Pulmonary artery endothelial cell (primary cell): ENCODE results near the gene CHD8. TPM values are rescaled to one million over a fixed set of nuclear protein-coding genes. Genes with fewer than 3 reads are reported as not detected.
"Not testable (repeated sequence)": the region's sequence is repeated elsewhere in the genome, so short reads cannot be mapped to it uniquely, and the experiment has no call there.

ENCODE experiments used
- DNase-seq: peaks from one replicate; pipeline ENCODE4 v3.0.0-alpha.2; 2011; ENCODE audit warnings: low read depth, low spot score
- total RNA-seq: library from RNA; depleted of rRNA; stranded (reverse); fragments of >200 nt; gene quantifications from 2 replicates; pipeline ENCODE4 v1.2.3, GENCODE V29; 2014

The CHD8 gene
- total RNA-seq: 50.4 and 61.3 TPM in 2 replicates

GRCh38 chr14:21455912-21456667 is at the start of gene CHD8:
TSS of gene CHD8 (minus strand) at chr14:21456123. CDS start at chr14:21431643, 24,480 bp downstream.
- peak; percentile 99 for DNase-seq

DNA sequence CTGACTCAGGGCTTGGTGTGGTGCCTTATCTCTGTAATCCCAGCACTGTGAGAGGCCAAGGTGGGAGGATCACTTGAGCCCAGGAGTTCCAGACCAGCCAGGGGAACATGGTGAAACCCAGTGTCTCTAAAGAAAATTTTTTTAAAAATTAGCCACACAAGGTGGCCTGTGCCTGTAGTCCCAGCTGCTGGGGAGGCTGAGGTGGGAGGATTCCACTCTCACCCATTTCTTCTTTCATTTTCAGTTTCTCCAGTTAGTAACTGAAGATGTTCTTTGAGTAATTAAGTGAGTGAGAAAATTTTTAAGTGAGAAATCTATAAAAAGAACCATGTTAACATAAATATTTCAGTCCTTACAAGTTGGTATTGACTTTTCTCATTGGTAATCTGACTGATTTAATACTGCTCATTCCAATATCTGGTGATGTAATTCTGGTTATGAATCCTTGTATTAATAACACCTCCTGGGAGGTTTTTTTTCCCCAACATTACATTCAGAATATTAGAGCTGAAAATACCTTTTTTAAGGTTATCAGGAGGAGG is 49.2 kb upstream of the CHD8 start:
- no peak for DNase-seq

DNA sequence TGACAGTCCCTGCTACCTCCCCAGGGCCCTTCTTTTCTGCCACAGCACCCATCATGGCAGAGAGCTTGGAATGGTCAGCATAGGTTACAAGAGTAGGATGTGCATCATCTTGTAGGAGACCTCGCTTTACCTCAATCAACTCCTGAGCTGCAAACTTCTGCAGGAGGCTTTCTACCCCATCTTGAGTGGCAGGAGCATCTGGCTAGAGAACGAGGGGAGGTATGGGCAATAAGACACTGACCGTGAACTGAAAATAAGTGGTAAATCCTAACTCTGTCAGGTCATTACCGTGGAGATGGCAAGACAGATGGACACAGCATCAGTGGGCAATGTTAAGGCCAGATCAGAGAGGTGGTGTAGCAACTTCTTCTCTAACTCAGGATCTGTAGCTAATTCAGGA is 47.5 kb upstream of the CHD8 start:
- DNase-seq: no peak

GRCh38 chr14:21501568-21501967 is 45.6 kb upstream of the CHD8 start:
- DNase-seq: no peak

GRCh38 chr14:21498540-21499526 is 42.9 kb upstream of the CHD8 start:
- no peak for DNase-seq

- no peak for DNase-seq
Observed at GRCh38 chr14:21496453-21496852, 40.5 kb upstream of the CHD8 start.

GRCh38 chr14:21494902-21495762 is 39.2 kb upstream of the CHD8 start:
- DNase-seq: no peak

GRCh38 chr14:21486640-21487087 is 30.7 kb upstream of the CHD8 start:
- no peak for DNase-seq

GRCh38 chr14:21476925-21477681 is 21.2 kb upstream of the CHD8 start, which contains the start of the genes RAB2B and TOX4:
TSS of gene RAB2B (minus strand) at chr14:21476959. CDS start at chr14:21476872, 87 bp downstream.
TSS of gene TOX4 (plus strand) at chr14:21477195. CDS start at chr14:21477279, 84 bp downstream.
- DNase-seq: peak; percentile 98

GRCh38 chr14:21476523-21476924 is 20.6 kb upstream of the CHD8 start:
- DNase-seq: no peak

DNA sequence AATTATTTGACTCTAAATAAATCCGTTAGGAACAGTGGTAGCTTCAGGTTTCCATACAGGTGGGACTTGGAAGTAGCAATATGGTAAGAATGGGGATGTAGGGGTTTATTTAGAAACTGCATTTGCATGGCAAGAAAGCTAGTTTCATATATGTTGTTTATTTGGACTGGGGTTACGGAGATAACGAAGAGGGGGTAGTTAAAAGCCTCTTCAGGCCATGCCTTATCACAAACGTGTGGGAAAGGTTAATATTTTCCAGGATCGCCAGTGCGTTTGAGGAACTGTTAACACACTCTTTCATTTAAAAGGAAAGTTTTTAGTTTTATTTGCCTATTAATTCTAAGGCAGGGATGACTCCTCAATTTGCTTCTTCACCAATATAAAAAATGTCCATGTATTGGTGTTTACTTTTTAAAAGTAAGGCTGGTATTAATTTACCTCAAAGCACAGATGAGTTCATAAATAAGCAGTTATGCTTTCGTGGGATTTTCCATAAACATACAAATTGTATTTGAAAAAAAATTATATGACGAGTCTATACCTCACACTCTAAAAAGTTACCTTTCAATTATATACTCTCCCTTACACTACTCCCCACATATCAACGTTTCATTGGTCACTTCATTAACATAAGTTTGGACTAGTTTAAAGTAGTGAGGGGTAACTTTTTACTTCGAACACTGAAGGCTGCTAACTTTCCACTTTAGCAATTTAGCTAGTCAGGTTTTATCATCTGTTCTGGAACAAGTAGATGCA is 20.0 kb upstream of the CHD8 start:
- DNase-seq: no peak

DNA sequence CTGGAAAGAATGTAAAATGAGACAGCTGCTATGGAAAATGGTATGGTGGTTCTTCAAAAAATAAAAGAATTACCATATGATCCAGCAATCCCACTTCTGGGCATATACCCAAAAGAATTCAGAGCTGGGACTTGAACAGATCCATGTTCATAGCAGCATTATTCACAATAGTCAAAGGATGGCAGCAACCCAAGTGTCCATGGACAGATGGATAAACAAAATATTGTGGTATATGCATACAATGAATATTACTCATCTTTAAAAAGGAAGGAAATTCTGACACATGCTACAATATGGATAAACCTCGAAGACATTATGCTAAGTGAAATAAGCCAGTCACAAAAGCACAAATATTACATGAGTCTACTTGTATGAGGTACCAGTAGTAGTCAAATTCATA is 11.7 kb upstream of the CHD8 start:
- peak; percentile 96 for DNase-seq

DNA sequence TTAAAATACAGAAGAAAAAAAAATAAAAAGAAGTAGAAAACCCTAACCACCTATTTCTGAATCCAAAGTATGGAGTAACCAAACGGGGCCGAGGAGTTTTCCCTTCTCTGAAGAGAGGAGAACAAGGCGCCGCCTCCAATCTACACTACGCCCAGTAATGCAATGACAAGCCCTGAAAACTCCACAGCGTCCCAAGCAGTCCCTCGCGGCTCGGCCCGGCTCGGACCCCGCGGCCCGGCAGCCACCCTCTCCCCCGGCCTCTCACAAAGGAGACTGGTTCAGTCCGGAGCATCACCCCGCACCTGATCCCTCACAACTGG is 371 bp downstream of the CHD8 start:
- no peak for DNase-seq

DNA sequence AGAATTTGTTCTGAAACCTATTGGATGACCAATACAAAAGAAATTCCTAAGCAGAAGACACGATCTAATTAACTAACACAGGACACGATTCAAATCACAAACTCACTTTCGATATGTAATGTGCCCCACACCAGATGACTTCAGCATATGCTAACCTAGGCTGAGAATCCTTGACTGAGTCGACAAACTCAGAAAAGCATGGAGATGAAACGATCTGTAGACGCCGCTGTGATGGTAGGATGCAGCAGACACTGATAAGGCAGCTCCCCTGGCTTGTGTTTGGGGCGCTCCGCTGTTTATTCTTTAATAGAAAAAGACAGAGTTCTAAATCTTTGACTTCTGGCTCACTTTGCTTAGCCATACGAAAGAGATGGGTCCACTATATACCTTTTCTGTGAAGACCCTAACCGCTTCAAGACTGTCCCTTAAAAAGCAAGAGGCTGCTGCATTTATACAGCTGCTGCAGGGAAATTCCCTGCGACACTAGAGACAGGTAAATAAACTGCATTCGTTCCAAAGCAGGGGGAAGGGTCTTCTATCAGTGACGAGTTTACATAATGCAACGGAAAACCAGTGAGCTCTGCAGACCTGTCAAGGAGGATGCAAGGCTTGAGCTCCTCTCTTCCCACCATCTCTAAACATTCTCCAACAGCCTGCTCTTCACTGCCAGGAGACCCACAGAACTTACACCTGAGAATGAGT is 929 bp downstream of the CHD8 start:
- DNase-seq: no peak

GRCh38 chr14:21449899-21450216 is 6.1 kb downstream of the CHD8 start:
- DNase-seq: no peak

- DNase-seq: not testable (repeated sequence)
Observed at GRCh38 chr14:21442657-21443056, 13.3 kb downstream of the CHD8 start.

DNA sequence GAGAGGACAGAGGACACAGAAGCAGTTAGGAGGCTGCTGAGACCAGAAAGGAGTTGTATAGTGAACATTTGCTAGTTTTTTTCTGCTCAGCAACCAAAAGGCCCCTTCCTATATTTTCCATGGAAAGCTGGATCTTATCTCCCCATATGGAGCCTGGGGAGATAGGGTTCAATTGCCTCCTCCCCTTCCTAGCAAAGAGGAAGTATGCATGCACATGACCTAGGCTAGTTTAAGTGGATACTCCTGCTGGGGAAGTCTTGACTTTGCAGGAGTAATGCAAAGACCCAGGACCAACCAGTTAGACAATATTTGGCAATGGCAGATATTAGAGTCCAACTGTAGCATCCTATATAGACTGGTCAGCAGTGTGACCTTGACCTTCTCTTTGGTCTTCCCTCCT is 15.1 kb downstream of the CHD8 start:
- no peak for DNase-seq

- DNase-seq: peak; percentile 95
Observed at GRCh38 chr14:21437063-21437901, 18.6 kb downstream of the CHD8 start.
